Right atrium auricular region (tissue), 2 donors: Measurements from ENCODE around the gene FEN1. TPM values are rescaled to one million over a fixed set of nuclear protein-coding genes. Genes with fewer than 3 reads are reported as not detected.

Experiments
- DNase-seq: peaks from one replicate; pipeline ENCODE4 v3.0.0-alpha.2; 2019; ENCODE audit warnings: low spot score
- H3K27ac ChIP-seq, 2 donors: fragments of 200-600 bp; sonication (generic); 1 replicate in 1 of 2; 2 replicates in 1 of 2; pipeline ENCODE4 v1.5.1; 2016 to 2019
- H3K27me3 ChIP-seq, 2 donors: fragments of 200-600 bp; sonication (generic); one replicate each; pipeline versions ENCODE4 v1.5.1 to v1.6.0; 2017 to 2019
- H3K36me3 ChIP-seq: fragments of 200-600 bp; sonication (generic); one replicate; pipeline ENCODE4 v1.5.1; 2016
- H3K4me1 ChIP-seq, 2 donors: fragments of 200-600 bp; sonication (generic); one replicate each; pipeline versions ENCODE4 v1.5.1 to v1.6.0; 2017 to 2019
- H3K4me3 ChIP-seq, 2 donors: fragments of 200-600 bp; sonication (generic); 1 replicate in 1 of 2; 2 replicates in 1 of 2; pipeline ENCODE4 v1.5.1; 2017 to 2019; ENCODE audit warnings: mild to moderate bottlenecking in 1 of 2, moderate library complexity in 1 of 2
- H3K9me3 ChIP-seq, 2 donors: fragments of 200-600 bp; sonication (generic); one replicate each; pipeline ENCODE4 v1.5.1; 2019
- total RNA-seq, 2 donors: library from RNA; depleted of rRNA; stranded (reverse); fragments of >200 nt; gene quantifications; one replicate each; pipeline ENCODE4 v1.1.0, GENCODE V29; 2016
- TF ChIP-seq, protein P1 (sequence below), 2 donors: fragments of 200-600 bp; sonication (generic); IDR thresholded peaks; one replicate each; pipeline ENCODE4 v1.5.1; 2019; ENCODE audit warnings: antibody characterized with exemption in 2 of 2

The FEN1 gene
- total RNA-seq, 2 donors from 2014 or later = 3.7 to 4.0 TPM

DNA sequence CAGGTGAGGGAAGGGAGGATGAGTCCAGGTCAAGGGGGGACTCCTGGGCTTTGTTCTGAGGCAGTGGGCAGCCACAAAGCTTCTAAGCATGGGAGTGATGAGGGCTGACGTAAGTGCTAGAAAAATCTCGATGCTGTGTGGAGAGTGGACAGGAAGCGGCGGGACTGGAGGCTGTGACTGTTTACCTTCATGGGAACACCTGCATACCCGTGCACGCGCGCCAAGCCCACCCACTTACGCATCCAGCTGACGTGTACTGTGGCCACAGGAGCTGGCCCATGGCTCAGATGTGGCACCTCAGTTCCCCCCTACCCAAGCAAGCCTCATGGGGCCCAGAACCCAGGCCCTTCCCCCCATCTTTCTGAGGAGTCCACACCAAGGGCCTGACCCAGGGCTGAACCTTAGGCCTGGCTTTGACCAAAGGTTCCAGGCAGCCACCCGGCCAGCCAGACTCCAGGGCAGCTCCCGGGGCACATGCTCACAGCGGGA, 26.3 kb upstream of the FEN1 start:
- TF ChIP-seq, protein P1, sequence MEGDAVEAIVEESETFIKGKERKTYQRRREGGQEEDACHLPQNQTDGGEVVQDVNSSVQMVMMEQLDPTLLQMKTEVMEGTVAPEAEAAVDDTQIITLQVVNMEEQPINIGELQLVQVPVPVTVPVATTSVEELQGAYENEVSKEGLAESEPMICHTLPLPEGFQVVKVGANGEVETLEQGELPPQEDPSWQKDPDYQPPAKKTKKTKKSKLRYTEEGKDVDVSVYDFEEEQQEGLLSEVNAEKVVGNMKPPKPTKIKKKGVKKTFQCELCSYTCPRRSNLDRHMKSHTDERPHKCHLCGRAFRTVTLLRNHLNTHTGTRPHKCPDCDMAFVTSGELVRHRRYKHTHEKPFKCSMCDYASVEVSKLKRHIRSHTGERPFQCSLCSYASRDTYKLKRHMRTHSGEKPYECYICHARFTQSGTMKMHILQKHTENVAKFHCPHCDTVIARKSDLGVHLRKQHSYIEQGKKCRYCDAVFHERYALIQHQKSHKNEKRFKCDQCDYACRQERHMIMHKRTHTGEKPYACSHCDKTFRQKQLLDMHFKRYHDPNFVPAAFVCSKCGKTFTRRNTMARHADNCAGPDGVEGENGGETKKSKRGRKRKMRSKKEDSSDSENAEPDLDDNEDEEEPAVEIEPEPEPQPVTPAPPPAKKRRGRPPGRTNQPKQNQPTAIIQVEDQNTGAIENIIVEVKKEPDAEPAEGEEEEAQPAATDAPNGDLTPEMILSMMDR (IDR thresholded peaks at IDR 0.05) = no peak
- Histone ChIP-seq H3K36me3 (no peaks in the 10 kb centered on the region), H3K27me3 (no peaks in the 10 kb centered on the region), H3K9me3 (no peaks in the 10 kb centered on the region), H3K4me3 (no peak overlapping the region), H3K4me1 (no peaks in the 10 kb centered on the region), H3K27ac (no peak overlapping the region)
- no peak for DNase-seq

DNA sequence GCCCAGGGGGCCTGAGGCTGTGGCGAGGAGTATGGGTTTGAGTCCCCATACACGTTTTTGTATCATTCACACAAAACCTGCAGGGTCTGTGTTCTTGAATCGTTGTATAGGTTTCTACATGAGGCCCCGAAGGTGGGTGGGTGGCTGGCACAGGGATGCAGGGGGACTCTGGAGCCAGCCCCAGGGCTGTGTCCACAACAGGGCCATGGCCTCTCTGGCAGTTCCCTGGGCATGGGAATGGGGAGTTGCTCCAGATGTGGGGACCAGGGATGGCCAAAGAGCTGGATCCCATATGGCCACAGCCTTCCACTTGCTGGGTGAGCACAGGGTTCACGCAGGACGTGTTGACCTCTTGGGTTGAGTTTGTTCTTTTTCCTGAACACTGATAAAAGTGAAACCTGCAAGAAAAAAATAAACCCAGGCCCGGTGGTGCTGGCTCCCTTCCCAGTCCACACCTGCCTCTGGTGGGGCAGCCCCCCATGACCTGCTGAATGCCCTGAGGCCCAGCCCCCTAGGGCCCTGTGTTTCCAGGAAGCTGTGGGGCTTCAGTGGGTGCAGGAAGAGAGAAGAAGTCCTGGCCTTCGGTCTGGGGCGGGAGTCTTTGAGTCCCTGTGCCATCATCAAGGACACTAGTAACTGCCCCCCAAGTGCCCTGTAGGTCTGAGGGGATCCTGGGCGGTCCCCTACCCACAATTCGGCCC, 24.2 kb upstream of the FEN1 start:
- no peaks in the 10 kb centered on the region for H3K27me3 ChIP-seq
- H3K27ac ChIP-seq = no peak overlapping the region
- H3K9me3 ChIP-seq = no peaks in the 10 kb centered on the region
- no peak for DNase-seq
- TF ChIP-seq, protein P1 (IDR thresholded peaks at IDR 0.05) = no peak
- no peaks in the 10 kb centered on the region for H3K4me1 ChIP-seq
- H3K4me3 ChIP-seq = no peak overlapping the region
- no peaks in the 10 kb centered on the region for H3K36me3 ChIP-seq

DNA sequence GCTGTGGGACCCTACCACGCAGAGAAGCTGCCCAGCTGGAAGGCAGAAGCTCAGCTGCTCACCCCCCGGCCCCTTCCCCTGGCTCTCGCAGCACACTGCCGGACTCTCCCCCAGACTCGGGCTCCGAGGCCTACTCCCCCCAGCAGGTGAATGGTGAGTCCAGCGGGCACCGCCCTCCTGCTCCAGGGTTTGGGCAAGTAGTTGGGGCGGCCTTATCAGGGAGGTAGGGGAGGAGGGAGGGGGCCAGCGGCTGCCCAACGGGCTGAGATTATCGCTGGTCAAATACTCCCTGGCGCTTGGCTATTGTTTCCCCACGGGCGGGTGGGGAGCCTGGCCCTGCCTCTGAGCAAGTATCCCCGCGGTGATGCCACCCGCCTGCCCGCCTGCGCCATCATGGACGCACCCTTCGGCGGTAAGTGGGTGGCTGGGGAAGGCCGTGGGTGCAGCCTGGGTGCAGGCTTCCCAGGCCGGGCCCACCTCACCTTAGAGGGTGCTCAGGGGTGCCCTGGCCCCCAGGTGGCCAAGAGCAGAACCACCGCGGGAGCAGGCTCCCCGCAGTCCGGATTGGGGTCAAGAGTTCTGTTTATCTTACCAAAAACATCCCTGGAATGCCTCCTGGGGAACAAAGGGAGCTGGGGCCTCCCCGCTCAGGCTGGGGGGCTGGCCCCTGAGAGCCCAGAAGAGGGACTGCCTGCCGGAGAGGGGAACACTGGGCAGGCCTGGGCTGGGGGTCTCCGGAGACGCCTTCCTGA, 23.4 kb upstream of the FEN1 start:
- H3K27ac ChIP-seq = no peak overlapping the region
- H3K4me3 ChIP-seq = no peak overlapping the region
- no peaks in the 10 kb centered on the region for H3K9me3 ChIP-seq
- H3K36me3 ChIP-seq = no peaks in the 10 kb centered on the region
- no peak for DNase-seq
- H3K27me3 ChIP-seq = no peaks in the 10 kb centered on the region
- TF ChIP-seq, protein P1 (IDR thresholded peaks at IDR 0.05) = no peak
- no peaks in the 10 kb centered on the region for H3K4me1 ChIP-seq

DNA sequence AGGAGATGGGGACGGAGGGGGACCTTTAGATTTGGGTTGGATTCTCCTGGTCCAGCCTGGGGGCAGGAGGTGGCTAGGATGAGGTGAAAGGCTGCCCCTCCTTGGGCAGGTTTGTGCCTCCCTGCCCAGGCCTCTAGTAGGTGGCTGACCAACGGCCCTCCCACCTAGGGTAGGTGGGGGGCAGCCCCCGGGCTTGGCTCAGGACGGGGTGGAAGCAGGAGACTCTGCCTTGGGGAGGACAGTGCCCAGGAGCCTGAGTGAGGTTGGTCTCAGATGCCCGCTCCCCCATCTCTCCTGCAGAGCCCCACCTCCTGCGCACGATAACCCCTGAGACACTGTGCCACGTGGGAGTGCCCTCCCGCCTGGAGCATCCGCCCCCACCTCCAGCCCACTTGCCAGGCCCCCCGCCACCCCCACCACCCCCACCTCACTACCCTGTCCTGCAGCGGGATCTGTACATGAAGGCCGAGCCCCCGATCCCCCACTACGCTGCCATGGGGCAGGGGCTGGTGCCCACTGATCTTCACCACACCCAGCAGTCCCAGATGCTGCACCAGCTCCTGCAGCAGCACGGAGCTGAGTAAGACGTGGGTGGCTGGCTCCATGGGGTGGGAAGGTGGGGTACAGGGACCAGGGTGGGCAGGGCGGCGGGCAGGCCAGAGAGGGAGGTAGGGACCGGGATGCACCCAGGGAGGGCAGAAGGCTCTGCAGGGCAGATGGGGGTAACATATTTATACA, 22.6 kb upstream of the FEN1 start:
- Histone ChIP-seq H3K4me3 (no peak overlapping the region), H3K9me3 (no peaks in the 10 kb centered on the region), H3K4me1 (no peaks in the 10 kb centered on the region), H3K27me3 (no peaks in the 10 kb centered on the region), H3K36me3 (no peaks in the 10 kb centered on the region), H3K27ac (no peak overlapping the region)
- no peak for DNase-seq
- TF ChIP-seq, protein P1 (IDR thresholded peaks at IDR 0.05) = no peak

DNA sequence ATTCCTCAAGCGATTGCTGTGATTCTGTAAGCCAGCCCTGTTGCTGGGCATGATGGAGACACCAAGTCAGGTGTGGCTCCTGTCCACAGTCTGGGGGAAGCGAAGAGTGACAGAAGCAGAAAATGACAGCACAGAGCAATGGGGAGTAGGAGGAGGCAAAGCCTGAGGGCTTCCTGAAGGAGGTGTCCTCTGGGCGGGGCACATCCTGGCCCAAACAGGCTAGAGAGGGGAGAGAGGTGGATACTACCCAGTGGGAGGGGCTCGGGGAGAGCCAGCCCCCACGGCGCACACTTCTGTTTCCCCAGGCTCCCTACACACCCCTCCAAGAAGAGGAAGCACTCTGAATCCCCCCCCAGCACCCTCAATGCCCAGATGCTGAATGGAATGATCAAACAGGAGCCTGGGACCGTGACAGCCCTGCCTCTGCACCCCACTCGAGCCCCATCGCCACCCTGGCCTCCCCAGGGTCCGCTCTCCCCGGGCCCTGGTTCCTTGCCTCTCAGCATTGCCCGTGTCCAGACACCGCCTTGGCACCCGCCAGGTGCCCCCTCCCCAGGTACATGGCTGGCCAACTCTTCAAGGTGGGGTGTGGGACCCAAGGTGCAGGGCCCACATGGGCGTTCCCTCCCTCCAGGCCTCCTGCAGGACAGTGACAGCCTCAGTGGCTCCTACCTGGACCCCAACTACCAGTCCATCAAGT, 21.4 kb upstream of the FEN1 start:
- Histone ChIP-seq H3K27ac (no peak overlapping the region), H3K4me1 (no peaks in the 10 kb centered on the region), H3K9me3 (no peaks in the 10 kb centered on the region), H3K36me3 (no peaks in the 10 kb centered on the region), H3K4me3 (no peak overlapping the region), H3K27me3 (no peaks in the 10 kb centered on the region)
- DNase-seq = no peak
- TF ChIP-seq, protein P1 (IDR thresholded peaks at IDR 0.05) = no peak
